ENCODE results near the gene GZF1.
"Not testable (repeated sequence)": the region's sequence is repeated elsewhere in the genome, so short reads cannot be mapped to it uniquely, and the experiment has no call there.

GZF1 gene

GRCh38 chr20:23339986-23340385, 22.0 kb upstream of the GZF1 start:
- Histone ChIP-seq H3K27me3 (no peaks in the 10 kb centered on the region), H3K4me3 (no peak overlapping the region), H4K20me1 (no peaks in the 10 kb centered on the region), H3K36me3 (no peaks in the 10 kb centered on the region), H3K9ac (peak overlapping the region in 2 of 11 experiments; percentile 2 to 5; a peak in 2 of 22 replicates), H3K4me2 (0 out of 22 replicates have a peak overlapping the region, but pooled peaks of 2 of the 11 experiments have one; percentile 3 to 8), H3K4me1 (peaks cover 4 to 36% (median 13%) of the 10 kb centered on the region in 10 experiments; a peak in 19 of 20 replicates), H3K27ac (peak overlapping the region in 6 of 11 experiments; percentile 10 to 56 (median 34); a peak in 10 of 22 replicates), H3K9me3 (replicated peaks in 1 of 11) (peaks cover 0 to 4% (median 0%) of the 10 kb centered on the region in 11 experiments; a peak in 1 of 22 replicates)
- TF ChIP-seq Cebpa-rat (IDR thresholded peaks at IDR 0.05): no peak

- no peaks in the 10 kb centered on the region for H3K36me3 ChIP-seq
- TF ChIP-seq Cebpa-rat (IDR thresholded peaks at IDR 0.05): no peak
- H3K9me3 ChIP-seq (replicated peaks in 1 of 11): peaks cover 0 to 4% (median 0%) of the 10 kb centered on the region in 11 experiments; a peak in 1 of 22 replicates
- H3K9ac ChIP-seq: no peak overlapping the region; a peak in 1 of 22 replicates
- H3K4me3 ChIP-seq: no peak overlapping the region
- 0 out of 22 replicates have a peak overlapping the region, but pooled peaks of 2 of the 11 experiments have one; percentile 3 to 8 for H3K4me2 ChIP-seq
- peak overlapping the region in 4 of 11 experiments; percentile 30 to 56 (median 42); a peak in 5 of 22 replicates for H3K27ac ChIP-seq
- H4K20me1 ChIP-seq: no peaks in the 10 kb centered on the region
- no peaks in the 10 kb centered on the region for H3K27me3 ChIP-seq
- H3K4me1 ChIP-seq: peaks cover 1 to 31% (median 8%) of the 10 kb centered on the region in 10 experiments; a peak in 15 of 20 replicates
Observed at GRCh38 chr20:23340524-23340923, 21.5 kb upstream of the GZF1 start.

GRCh38 chr20:23341073-23341472, 20.9 kb upstream of the GZF1 start:
- Histone ChIP-seq H3K27me3 (no peaks in the 10 kb centered on the region), H3K4me1 (peaks cover 0 to 30% (median 8%) of the 10 kb centered on the region in 10 experiments; a peak in 13 of 20 replicates), H3K27ac (no peak overlapping the region), H3K36me3 (no peaks in the 10 kb centered on the region), H3K4me2 (no peak overlapping the region), H3K9me3 (replicated peaks in 1 of 11) (peaks cover 0 to 4% (median 0%) of the 10 kb centered on the region in 11 experiments; a peak in 1 of 22 replicates), H3K4me3 (no peak overlapping the region), H3K9ac (peak overlapping the region in 1 of 11 experiments; percentile 1; a peak in 1 of 22 replicates), H4K20me1 (no peaks in the 10 kb centered on the region)
- no peak for TF ChIP-seq Cebpa-rat (IDR thresholded peaks at IDR 0.05)

- H3K9ac ChIP-seq: no peak overlapping the region
- no peak overlapping the region for H3K27ac ChIP-seq
- peaks cover 0 to 4% (median 0%) of the 10 kb centered on the region in 11 experiments; a peak in 1 of 22 replicates for H3K9me3 ChIP-seq (replicated peaks in 1 of 11)
- no peaks in the 10 kb centered on the region for H3K27me3 ChIP-seq
- no peaks in the 10 kb centered on the region for H3K36me3 ChIP-seq
- no peak overlapping the region for H3K4me2 ChIP-seq
- H3K4me1 ChIP-seq: peaks cover 3 to 23% (median 12%) of the 10 kb centered on the region in 10 experiments; a peak in 17 of 20 replicates
- no peak for TF ChIP-seq Cebpa-rat (IDR thresholded peaks at IDR 0.05)
- no peaks in the 10 kb centered on the region for H4K20me1 ChIP-seq
- H3K4me3 ChIP-seq: no peak overlapping the region
Observed at GRCh38 chr20:23343590-23343989, 18.4 kb upstream of the GZF1 start.

- H3K36me3 ChIP-seq: no peaks in the 10 kb centered on the region
- TF ChIP-seq Cebpa-rat (IDR thresholded peaks at IDR 0.05): no peak
- peaks cover 11 to 30% (median 19%) of the 10 kb centered on the region in 10 experiments for H3K4me1 ChIP-seq
- no peak overlapping the region for H3K4me3 ChIP-seq
- H3K27ac ChIP-seq: no peak overlapping the region
- H4K20me1 ChIP-seq: no peaks in the 10 kb centered on the region
- no peak overlapping the region for H3K9ac ChIP-seq
- no peak overlapping the region for H3K4me2 ChIP-seq
- H3K27me3 ChIP-seq: no peaks in the 10 kb centered on the region
- peaks cover 0 to 4% (median 0%) of the 10 kb centered on the region in 11 experiments; a peak in 1 of 22 replicates for H3K9me3 ChIP-seq (replicated peaks in 1 of 11)
Observed at GRCh38 chr20:23344336-23344735, 17.6 kb upstream of the GZF1 start.

GRCh38 chr20:23346002-23346401, 16.0 kb upstream of the GZF1 start:
- H4K20me1 ChIP-seq: peaks cover 0 to under 1% (median 0%) of the 10 kb centered on the region in 11 experiments; a peak in 2 of 22 replicates
- peaks cover 11 to 24% (median 18%) of the 10 kb centered on the region in 10 experiments for H3K4me1 ChIP-seq
- H3K27me3 ChIP-seq: no peaks in the 10 kb centered on the region
- H3K4me3 ChIP-seq: no peak overlapping the region
- H3K9ac ChIP-seq: no peak overlapping the region
- no peak for TF ChIP-seq Cebpa-rat (IDR thresholded peaks at IDR 0.05)
- H3K27ac ChIP-seq: no peak overlapping the region
- no peaks in the 10 kb centered on the region for H3K36me3 ChIP-seq
- peaks cover 0 to 4% (median 0%) of the 10 kb centered on the region in 11 experiments; a peak in 1 of 22 replicates for H3K9me3 ChIP-seq (replicated peaks in 1 of 11)
- no peak overlapping the region for H3K4me2 ChIP-seq

GRCh38 chr20:23347791-23348190, 14.2 kb upstream of the GZF1 start:
- TF ChIP-seq Cebpa-rat (IDR thresholded peaks at IDR 0.05): no peak
- peaks cover 19 to 38% (median 27%) of the 10 kb centered on the region in 10 experiments for H3K4me1 ChIP-seq
- H3K9me3 ChIP-seq (replicated peaks in 1 of 11): peaks cover 0 to 4% (median 0%) of the 10 kb centered on the region in 11 experiments; a peak in 1 of 22 replicates
- H3K27ac ChIP-seq: no peak overlapping the region
- H3K27me3 ChIP-seq: no peaks in the 10 kb centered on the region
- H3K36me3 ChIP-seq: peaks cover 0 to 11% (median 3%) of the 10 kb centered on the region in 11 experiments; a peak in 11 of 22 replicates
- H3K9ac ChIP-seq: no peak overlapping the region
- no peak overlapping the region for H3K4me3 ChIP-seq
- peaks cover 0 to 19% (median 16%) of the 10 kb centered on the region in 11 experiments; a peak in 18 of 22 replicates for H4K20me1 ChIP-seq
- no peak overlapping the region for H3K4me2 ChIP-seq

DNA sequence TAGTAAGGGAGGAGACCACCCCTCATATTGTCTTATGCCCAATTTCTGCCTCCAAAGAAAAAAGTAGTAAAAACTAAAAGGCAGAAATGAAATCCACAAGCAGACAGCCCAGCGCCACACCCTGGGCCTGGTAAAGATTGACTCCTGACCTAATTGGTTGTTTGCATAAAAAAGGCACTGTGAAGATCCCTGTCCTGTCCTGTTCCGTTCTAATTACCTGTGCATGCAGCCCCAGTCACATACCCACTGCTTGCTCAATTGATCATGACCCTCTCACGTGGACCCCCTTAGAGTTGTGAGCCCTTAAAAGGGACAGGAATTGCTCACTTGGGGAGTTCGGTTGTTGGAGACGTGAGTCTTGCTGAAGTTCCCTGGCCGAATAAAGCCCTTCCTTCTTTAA, 13.5 kb upstream of the GZF1 start:
- H3K9ac ChIP-seq: peak overlapping the region in 4 of 11 experiments; percentile 95 to 99 (median 96); a peak in 7 of 22 replicates

More for the DNA sequence above, 13.5 kb upstream of the GZF1 start:
- H3K27me3 ChIP-seq; H3K9me3 ChIP-seq (replicated peaks in 1 of 11); H3K4me3 ChIP-seq: not testable (repeated sequence)
- peaks cover 0 to 26% (median 23%) of the 10 kb centered on the region in 11 experiments; a peak in 18 of 22 replicates for H4K20me1 ChIP-seq
- H3K36me3 ChIP-seq: peaks cover 0 to 18% (median 10%) of the 10 kb centered on the region in 11 experiments; a peak in 16 of 22 replicates
- H3K4me2 ChIP-seq: peak overlapping the region; percentile 80 to 97 (median 91); a peak in 17 of 22 replicates
- H3K27ac ChIP-seq: peak overlapping the region in 2 of 11 experiments; percentile 97 to 98; a peak in 3 of 22 replicates
- peaks cover 19 to 45% (median 33%) of the 10 kb centered on the region in 10 experiments for H3K4me1 ChIP-seq
